Upper lobe of left lung (tissue), 4 donors: ENCODE data around the gene HENMT1.

ENCODE experiments used
- EP300 ChIP-seq, 4 donors: sonication (generic); formaldehyde crosslinking; IDR thresholded peaks; one replicate each; pipeline ENCODE4 v1.5.1; 2017; ENCODE audit warnings: antibody characterized with exemption in 4 of 4, control low read depth in 2 of 4
- TF ChIP-seq, protein P1 (sequence below), 6 experiments: fragments of 450-650 bp in 4 of 6; fragments of 200-600 bp in 2 of 6; sonication (generic) in 2 of 6; IDR thresholded peaks; one replicate each; pipeline ENCODE4 v1.5.1; 2016 to 2019; ENCODE audit warnings: antibody characterized with exemption in 6 of 6

DNA sequence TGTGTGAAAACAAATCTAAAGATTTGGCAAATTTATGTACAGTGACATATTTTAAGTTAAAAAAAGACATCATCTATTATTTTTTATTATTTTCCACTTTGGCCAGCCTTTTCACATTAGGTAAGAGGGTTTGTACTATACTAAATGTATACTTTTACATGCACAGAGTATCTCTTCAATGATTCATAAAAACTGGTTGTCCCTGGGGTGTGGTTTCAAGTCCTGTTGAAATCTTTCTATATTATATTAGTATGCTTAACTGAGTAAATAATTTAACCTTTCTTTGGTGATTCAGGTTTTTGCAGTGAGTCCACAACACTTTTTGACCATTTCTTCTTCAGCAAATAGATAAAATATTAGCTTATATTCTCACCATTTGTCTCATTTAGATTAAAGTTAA lies 55.3 kb downstream of the HENMT1 start:
- TF ChIP-seq, protein P1, sequence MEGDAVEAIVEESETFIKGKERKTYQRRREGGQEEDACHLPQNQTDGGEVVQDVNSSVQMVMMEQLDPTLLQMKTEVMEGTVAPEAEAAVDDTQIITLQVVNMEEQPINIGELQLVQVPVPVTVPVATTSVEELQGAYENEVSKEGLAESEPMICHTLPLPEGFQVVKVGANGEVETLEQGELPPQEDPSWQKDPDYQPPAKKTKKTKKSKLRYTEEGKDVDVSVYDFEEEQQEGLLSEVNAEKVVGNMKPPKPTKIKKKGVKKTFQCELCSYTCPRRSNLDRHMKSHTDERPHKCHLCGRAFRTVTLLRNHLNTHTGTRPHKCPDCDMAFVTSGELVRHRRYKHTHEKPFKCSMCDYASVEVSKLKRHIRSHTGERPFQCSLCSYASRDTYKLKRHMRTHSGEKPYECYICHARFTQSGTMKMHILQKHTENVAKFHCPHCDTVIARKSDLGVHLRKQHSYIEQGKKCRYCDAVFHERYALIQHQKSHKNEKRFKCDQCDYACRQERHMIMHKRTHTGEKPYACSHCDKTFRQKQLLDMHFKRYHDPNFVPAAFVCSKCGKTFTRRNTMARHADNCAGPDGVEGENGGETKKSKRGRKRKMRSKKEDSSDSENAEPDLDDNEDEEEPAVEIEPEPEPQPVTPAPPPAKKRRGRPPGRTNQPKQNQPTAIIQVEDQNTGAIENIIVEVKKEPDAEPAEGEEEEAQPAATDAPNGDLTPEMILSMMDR (IDR thresholded peaks at IDR 0.05) = no peak
- TF ChIP-seq EP300 (IDR thresholded peaks at IDR 0.05) = no peak
